B cell (primary cell): ENCODE results near the gene ZFPL1. TPM values are rescaled to one million over a fixed set of nuclear protein-coding genes. Genes with fewer than 3 reads are reported as not detected.

Experiments used
- ATAC-seq: fragments of 200-7000 bp; cut with Tn5 transposase; one replicate; pipeline ENCODE4 v1.10.0; 2021; ENCODE audit warnings: low read depth, mild to moderate bottlenecking, moderate number of reproducible peaks, moderate library complexity
- CTCF ChIA-PET: fragments of 350-600 bp; sonication (Branson Sonifier 250); formaldehyde crosslinking; loops from one replicate; lab custom pipeline; 2021; ENCODE audit warnings: antibody characterized with exemption, inconsistent platforms; lab: Charles Lee
- POLR2A ChIA-PET: fragments of 350-600 bp; sonication (Branson Sonifier 250); formaldehyde crosslinking; loops from one replicate; lab custom pipeline; 2021; ENCODE audit warnings: antibody characterized with exemption; lab: Charles Lee
- DNase-seq: peaks from one replicate; pipeline ENCODE4 v3.0.0; 2013
- H2AFZ ChIP-seq: 2 replicates; pipeline ENCODE4 v1.6.1; 2012; ENCODE audit warnings: mild to moderate bottlenecking, low read depth, low read length; ENCODE audit not compliant: insufficient read depth, poor library complexity, severe bottlenecking
- H3K27ac ChIP-seq, 2 donors: 1 replicate in 1 of 2; 2 replicates in 1 of 2; pipeline ENCODE4 v1.5.1; 2012 to 2013; ENCODE audit warnings: low read length in 2 of 2, mild to moderate bottlenecking in 2 of 2, moderate library complexity in 1 of 2
- H3K27me3 ChIP-seq, 4 experiments: fragments of 200-600 bp in 1 of 4; sonication (generic) in 1 of 4; replicated peaks in 1 of 4; 1 replicate in 2 of 4; 2 replicates in 2 of 4; pipeline versions ENCODE4 v1.6.1 to v1.7.0; 2013 to 2016; ENCODE audit warnings: low read length in 3 of 4, mild to moderate bottlenecking in 2 of 4, mixed read lengths in 1 of 4, moderate library complexity in 1 of 4; ENCODE audit not compliant: insufficient read depth in 4 of 4, control insufficient read depth in 3 of 4; ENCODE audit errors: control extremely low read depth in 1 of 4
- H3K36me3 ChIP-seq, 2 experiments: replicated peaks in 1 of 2; 1 replicate in 1 of 2; 2 replicates in 1 of 2; pipeline versions ENCODE4 v1.6.1 to v1.7.1; 2013; ENCODE audit warnings: low read length in 1 of 2; ENCODE audit not compliant: insufficient read depth in 2 of 2, control insufficient read depth in 1 of 2; ENCODE audit errors: control extremely low read depth in 1 of 2, extremely low read depth in 1 of 2
- H3K4me1 ChIP-seq, 2 donors: fragments of 200-600 bp in 1 of 2; sonication (generic) in 1 of 2; 1 replicate in 1 of 2; 2 replicates in 1 of 2; pipeline versions ENCODE4 v1.5.1 to v1.6.1; 2013 to 2017; ENCODE audit warnings: low read length in 2 of 2; ENCODE audit not compliant: control insufficient read depth in 2 of 2, insufficient read depth in 2 of 2
- H3K4me2 ChIP-seq: replicated peaks from 2 replicates; pipeline ENCODE3; 2012; ENCODE audit warnings: mild to moderate bottlenecking, low read depth, low read length; ENCODE audit not compliant: poor library complexity, severe bottlenecking
- H3K4me3 ChIP-seq, 5 experiments: fragments of 200-600 bp in 1 of 5; sonication (generic) in 1 of 5; 1 replicate in 3 of 5; 2 replicates in 2 of 5; pipeline versions ENCODE4 v1.5.1 to v1.7.0; 2011 to 2016; ENCODE audit warnings: low read length in 4 of 5, mild to moderate bottlenecking in 4 of 5, low read depth in 2 of 5, control low read depth in 1 of 5, moderate library complexity in 1 of 5; ENCODE audit not compliant: insufficient read depth in 1 of 5; ENCODE audit errors: control extremely low read depth in 1 of 5, extremely low read depth in 1 of 5
- H3K79me2 ChIP-seq: fragments of 200-600 bp; sonication (generic); one replicate; pipeline ENCODE4 v1.6.0; 2016; ENCODE audit warnings: low read length; ENCODE audit not compliant: control insufficient read depth, insufficient read depth
- H3K9ac ChIP-seq: fragments of 200-600 bp; sonication (generic); 2 replicates; pipeline ENCODE4 v1.6.1; 2017; ENCODE audit warnings: mild to moderate bottlenecking, low read length, moderate library complexity
- H3K9me3 ChIP-seq, 3 donors: one replicate each; pipeline versions ENCODE4 v1.6.1 to v1.7.1; 2013; ENCODE audit warnings: low read length in 2 of 3; ENCODE audit not compliant: control insufficient read depth in 2 of 3, insufficient read depth in 1 of 3; ENCODE audit errors: control extremely low read depth in 1 of 3
- H4K20me1 ChIP-seq: 2 replicates; pipeline ENCODE4 v1.6.0; 2012; ENCODE audit warnings: mild to moderate bottlenecking, low read length; ENCODE audit not compliant: insufficient read depth, control insufficient read depth, poor library complexity, severe bottlenecking
- H3K27ac Mint-ChIP-seq: one replicate; pipeline ENCODE4 v1.8.0; 2021; ENCODE audit warnings: mixed read lengths
- H3K27me3 Mint-ChIP-seq: one replicate; pipeline ENCODE4 v1.8.0; 2021; ENCODE audit warnings: mixed read lengths
- H3K4me1 Mint-ChIP-seq: one replicate; pipeline ENCODE4 v1.8.0; 2021; ENCODE audit warnings: mixed read lengths
- H3K4me3 Mint-ChIP-seq: one replicate; pipeline ENCODE4 v1.8.0; 2021; ENCODE audit warnings: mixed read lengths
- H3K9me3 Mint-ChIP-seq: one replicate; pipeline ENCODE4 v1.8.0; 2022; ENCODE audit warnings: mixed read lengths; ENCODE audit not compliant: insufficient read depth
- CTCF ChIP-seq: fragments of 200-600 bp; IDR thresholded peaks from one replicate; pipeline ENCODE4 v1.8.0; 2022; ENCODE audit warnings: antibody characterized with exemption, mild to moderate bottlenecking
- EZH2 ChIP-seq: IDR thresholded peaks from 2 replicates; pipeline ENCODE4 v1.6.1; 2012; ENCODE audit warnings: borderline replicate concordance, low read depth, mild to moderate bottlenecking, moderate library complexity, low read length; ENCODE audit not compliant: insufficient read depth, poor library complexity, severe bottlenecking
- WGBS: methylation state at CpG from one replicate; pipeline ENCODE4 v1.1.5; 2013; ENCODE audit warnings: missing lambda C conversion rate; ENCODE audit not compliant: insufficient coverage; 5-methylcytosine and 5-hydroxymethylcytosine counted together
- intact Hi-C: fragments of 100-400 bp; cut with micrococcal nuclease; formaldehyde crosslinking; loops from one replicate; pipeline ENCODE4 v1.10.0; 2022
- polyA plus RNA-seq: library from polyadenylated mRNA; depleted of rRNA; stranded (reverse); fragments of >200 nt; gene quantifications from 2 replicates; pipeline ENCODE4 v1.2.3, GENCODE V29; 2012
- total RNA-seq, 2 donors: library from RNA; stranded (reverse); fragments of 120-200 nt in 1 of 2; gene quantifications; 1 replicate in 1 of 2; 2 replicates in 1 of 2; pipeline versions ENCODE4 v1.2.3 to v1.2.4, GENCODE V29; 2013 to 2022

ZFPL1 gene
- total and polyA plus RNA-seq, 2 donors (not counting 1 experiment from before 2014, with no cell fraction given), result 57.3 to 79.2 TPM

GRCh38 chr11:65125197-65126056 lies 41.4 kb downstream of the ZFPL1 start:
- H3K9me3 ChIP-seq, result no peaks in the 10 kb centered on the region
- Mint-ChIP-seq H3K4me1 (peaks cover 43% of the 10 kb centered on the region), H3K27ac (peak overlapping the region; percentile 50), H3K27me3 (no peaks in the 10 kb centered on the region), H3K4me3 (no peak overlapping the region), H3K9me3 (no peaks in the 10 kb centered on the region)
- TF ChIP-seq EZH2, result no peak
- TF ChIP-seq CTCF, result no peak
- POLR2A ChIA-PET, result no interaction called here
- DNase-seq (no peak), ATAC-seq (no peak)
- peaks cover 57% of the 10 kb centered on the region for H4K20me1 ChIP-seq
- no peak overlapping the region for H3K9ac ChIP-seq
- no peak overlapping the region for H3K4me2 ChIP-seq
- peaks cover 79% of the 10 kb centered on the region for H3K79me2 ChIP-seq
- peaks cover 2 to 73% of the 10 kb centered on the region in 2 experiments for H3K36me3 ChIP-seq
- CTCF ChIA-PET, result interaction anchor here (4.4 kb wide), 1 partner anchor 13 kb away, joined by 20 read pairs; the partner anchor contains the start of gene TM7SF2
- intact Hi-C loops, result no loop called here
- 93% methylated on average over 6 of the region's 12 CpGs for WGBS
- H3K4me1 ChIP-seq, result peaks cover 31 to 50% of the 10 kb centered on the region in 2 donors
- H2AFZ ChIP-seq, result no peak overlapping the region
- H3K4me3 ChIP-seq, result no peak overlapping the region
- H3K27ac ChIP-seq, result no peak overlapping the region
- H3K27me3 ChIP-seq, result no peaks in the 10 kb centered on the region
